Erythroblast (primary cell): ENCODE results near the gene ITGA2.

Experiments used
- GATA1 ChIP-seq: IDR thresholded peaks from 2 replicates; pipeline ENCODE4 v1.6.1; 2011; ENCODE audit warnings: low read depth, mild to moderate bottlenecking, control low read depth, low read length, moderate library complexity
- POLR2A ChIP-seq: IDR thresholded peaks from 2 replicates; pipeline ENCODE4 v1.6.1; 2011; ENCODE audit warnings: mild to moderate bottlenecking, low read length

GRCh38 chr5:52995914-52996313 lies 6.8 kb downstream of the ITGA2 start:
- TF ChIP-seq POLR2A: no peak
- no peak for TF ChIP-seq GATA1
